ENCODE results near the gene ADAT3. TPM values are rescaled to one million over a fixed set of nuclear protein-coding genes. Genes with fewer than 3 reads are reported as not detected.

Gene ADAT3
- 3.0 to 7.5 TPM (median 6.2 TPM) in 5 replicates for total RNA-seq (2022; extraction: Qiagen RNA extraction)

GRCh38 chr19:1905110-1905862, at the start of gene ADAT3, which contains the start of gene SCAMP4:
ADAT3 (plus strand) TSS chr19:1905399; CDS start chr19:1912048, 6,649 bp downstream.
SCAMP4 (plus strand) TSS chr19:1905399; CDS start chr19:1915020, 9,621 bp downstream.

GRCh38 chr19:1863328-1863637, 41.9 kb upstream of the ADAT3 start, which contains the start of gene KLF16:
KLF16 (minus strand) TSS chr19:1863579; CDS start chr19:1863497, 82 bp downstream.

GRCh38 chr19:1885398-1886119, 19.6 kb upstream of the ADAT3 start, which contains the start of gene ABHD17A:
ABHD17A (minus strand) TSS chr19:1885496; CDS start chr19:1881566, 3,930 bp downstream.

DNA sequence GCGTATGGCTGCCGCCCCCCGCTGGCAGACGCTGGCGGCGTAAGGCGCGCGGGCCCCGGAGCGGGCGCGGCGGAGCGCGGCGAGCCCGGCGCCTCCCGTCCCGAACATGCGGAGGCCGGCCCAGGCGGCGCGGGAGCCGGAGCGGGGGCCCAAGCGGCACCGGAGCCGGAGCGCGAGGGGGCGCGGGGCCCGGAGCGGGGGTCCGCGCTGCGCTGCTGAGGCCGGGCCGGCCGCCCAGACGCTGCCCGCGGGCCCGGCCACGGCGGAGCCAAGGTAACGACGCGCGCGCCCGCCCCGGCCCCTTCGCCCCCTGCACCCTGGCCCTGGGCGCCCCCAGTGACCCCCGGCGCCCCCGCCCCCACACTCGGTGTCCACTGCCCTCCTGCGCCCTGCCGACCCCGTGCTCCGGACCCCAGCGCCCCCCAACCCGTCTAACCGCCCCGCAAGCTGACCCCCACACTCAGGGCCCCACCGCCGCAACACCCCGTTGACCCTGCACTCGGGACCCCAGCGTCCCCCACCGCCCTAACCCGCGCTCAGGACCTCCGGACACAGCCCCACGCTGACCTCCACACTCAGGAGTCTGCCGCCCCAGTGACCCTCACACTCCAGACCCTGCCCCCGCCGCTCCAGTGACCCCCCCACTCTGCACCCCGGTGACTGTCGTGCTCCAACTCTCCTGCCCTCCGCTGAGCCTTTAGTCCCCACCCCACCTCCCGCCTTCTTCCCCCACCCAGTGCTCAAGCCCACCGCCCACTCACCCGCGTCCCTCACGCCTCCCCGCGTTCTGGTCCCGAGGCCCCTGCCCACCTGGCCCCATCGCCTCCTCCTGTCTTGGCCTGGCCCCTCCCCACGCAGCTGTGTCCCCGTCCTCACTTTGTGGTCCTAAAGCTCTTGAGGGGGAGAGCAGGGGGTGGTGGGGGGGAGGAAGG, 36.2 kb downstream of the ADAT3 start, which contains the start of gene CSNK1G2:
Gene CSNK1G2, plus strand, starts transcription at position 27 of the 932 bp plus-strand sequence. CDS start 28,601 bp downstream, outside the sequence.

Other genes with a start within 250 kb of the ADAT3 start
- not detected in 5 replicates for gene ONECUT3, start 151.9 kb upstream of the ADAT3 start, total RNA-seq (2022; extraction: Qiagen RNA extraction)
- 1.9 to 3.1 TPM (median 2.8 TPM) in 5 replicates for gene ATP8B3, start 93.1 kb upstream of the ADAT3 start, total RNA-seq (2022; extraction: Qiagen RNA extraction)
- 16.8 to 21.2 TPM (median 20.8 TPM) in 5 replicates for gene REXO1, start 56.9 kb upstream of the ADAT3 start, total RNA-seq (2022; extraction: Qiagen RNA extraction)
- 16.4 to 31.3 TPM (median 27.5 TPM) in 5 replicates for gene KLF16, start 41.8 kb upstream of the ADAT3 start, total RNA-seq (2022; extraction: Qiagen RNA extraction)
- 19.9 to 42.6 TPM (median 40.1 TPM) in 5 replicates for gene ABHD17A, start 19.9 kb upstream of the ADAT3 start, total RNA-seq (2022; extraction: Qiagen RNA extraction)
- 49.4 to 72.7 TPM (median 50.7 TPM) in 5 replicates for gene SCAMP4, start within 50 bp of the ADAT3 start, total RNA-seq (2022; extraction: Qiagen RNA extraction)
- 33.9 to 53.7 TPM (median 52.8 TPM) in 5 replicates for gene CSNK1G2, start 35.8 kb downstream of the ADAT3 start, total RNA-seq (2022; extraction: Qiagen RNA extraction)
- 31.2 to 47.9 TPM (median 44.4 TPM) in 5 replicates for gene BTBD2, start 110.3 kb downstream of the ADAT3 start, total RNA-seq (2022; extraction: Qiagen RNA extraction)
- gene MKNK2, start 145.8 kb downstream of the ADAT3 start, total RNA-seq (2022; extraction: Qiagen RNA extraction) = 39.5 to 67.8 TPM (median 62.7 TPM) in 5 replicates
- gene MOB3A, start 190.9 kb downstream of the ADAT3 start, total RNA-seq (2022; extraction: Qiagen RNA extraction) = 10.1 to 12.6 TPM (median 11.4 TPM) in 5 replicates
- 0.40 to 0.66 TPM (median 0.50 TPM) in 5 replicates for gene IZUMO4, start 191.5 kb downstream of the ADAT3 start, total RNA-seq (2022; extraction: Qiagen RNA extraction)
- gene AP3D1, start 246.2 kb downstream of the ADAT3 start, total RNA-seq (2022; extraction: Qiagen RNA extraction) = 68.0 to 83.8 TPM (median 81.2 TPM) in 5 replicates